HCT116 (cell line): ENCODE measurements around the gene TOPBP1. TPM values are rescaled to one million over a fixed set of nuclear protein-coding genes. Genes with fewer than 3 reads are reported as not detected.

Experiments used
- ATAC-seq: fragments of 200-7000 bp; cut with Tn5 transposase; 2 replicates; pipeline ENCODE4 v1.9.1; 2020; ENCODE audit warnings: mild to moderate bottlenecking, moderate library complexity
- BruUV-seq: library from RNA; stranded (reverse); fragments of 400-500 nt; replicated peaks from 2 replicates; lab custom pipeline; 2021; lab: Mats Ljungman, UMichigan
- CTCF ChIA-PET: fragments of 300-600 bp; sonication (Branson Sonifier 250); formaldehyde crosslinking; loops from one replicate; lab custom pipeline; 2021; ENCODE audit warnings: antibody characterized with exemption; lab: Charles Lee
- POLR2A ChIA-PET: fragments of 300-600, 350-600 bp; sonication (Branson Sonifier 250); formaldehyde crosslinking; loops from one replicate; lab custom pipeline; 2021; ENCODE audit warnings: antibody characterized with exemption; lab: Charles Lee
- RAD21 ChIA-PET, 2 experiments: fragments of 300-600 bp; sonication (Branson Sonifier 250); formaldehyde crosslinking; loops; one replicate each; lab custom pipeline; 2023; ENCODE audit warnings: low total read pairs in 2 of 2; ENCODE audit not compliant: uncharacterized antibody in 2 of 2, unreplicated experiment in 2 of 2, low non-redundant PET in 1 of 2; lab: Charles Lee
- DNase-seq: peaks from one replicate; pipeline ENCODE4 v3.0.0-alpha.2; 2010; ENCODE audit warnings: low read depth, low spot score
- H2AFZ ChIP-seq: fragments of 200-600 bp; shearing (Covaris generic), sonication (generic); 2 replicates; pipeline ENCODE4 v1.6.1; 2017; ENCODE audit warnings: low read depth, mixed run types, mixed read lengths, antibody characterized with exemption, low read length; ENCODE audit not compliant: poor library complexity, severe bottlenecking
- H3K27ac ChIP-seq: 2 replicates; pipeline ENCODE4 v1.5.1; 2012; ENCODE audit warnings: low read depth, low read length
- H3K27me3 ChIP-seq: fragments of 200-600 bp; sonication (generic); 2 replicates; pipeline ENCODE4 v1.6.1; 2016; ENCODE audit warnings: mixed run types, low read length, mixed read lengths; ENCODE audit not compliant: insufficient read depth
- H3K36me3 ChIP-seq, 2 experiments: fragments of 200-500 bp in 1 of 2; fragments of 200-600 bp in 1 of 2; sonication (Bioruptor generic) in 1 of 2; sonication (generic) in 1 of 2; 2 replicates each; pipeline versions ENCODE4 v1.5.1 to v1.6.1; 2014 to 2016; ENCODE audit warnings: low read length in 2 of 2, inconsistent platforms in 1 of 2, mixed read lengths in 1 of 2, mixed run types in 1 of 2; ENCODE audit not compliant: insufficient read depth in 2 of 2, control insufficient read depth in 1 of 2
- H3K4me1 ChIP-seq, 2 experiments: fragments of 200-600 bp in 1 of 2; sonication (generic) in 1 of 2; 2 replicates each; pipeline versions ENCODE4 v1.5.1 to v1.6.1; 2012 to 2017; ENCODE audit warnings: low read length in 2 of 2, inconsistent platforms in 1 of 2, mild to moderate bottlenecking in 1 of 2, mixed read lengths in 1 of 2, mixed run types in 1 of 2, moderate library complexity in 1 of 2; ENCODE audit not compliant: insufficient read depth in 2 of 2, control insufficient read depth in 1 of 2
- H3K4me2 ChIP-seq: fragments of 200-600 bp; sonication (generic); 2 replicates; pipeline ENCODE4 v1.6.1; 2017; ENCODE audit warnings: mixed run types, low read length, mixed read lengths
- H3K4me3 ChIP-seq, 2 experiments: fragments of 200-600 bp in 1 of 2; sonication (generic) in 1 of 2; replicated peaks in 1 of 2; 2 replicates each; pipeline ENCODE4 v1.5.1; 2011 to 2016; ENCODE audit warnings: low read length in 2 of 2, control low read depth in 1 of 2, low read depth in 1 of 2, mild to moderate bottlenecking in 1 of 2, mixed read lengths in 1 of 2, mixed run types in 1 of 2
- H3K79me2 ChIP-seq: fragments of 200-600 bp; sonication (generic); 2 replicates; pipeline ENCODE4 v1.6.1; 2017; ENCODE audit warnings: mild to moderate bottlenecking, mixed run types, low read length, moderate library complexity, mixed read lengths; ENCODE audit not compliant: insufficient read depth
- H3K9ac ChIP-seq: fragments of 200-600 bp; sonication (generic); 2 replicates; pipeline ENCODE4 v1.6.1; 2016; ENCODE audit warnings: low read length, mixed read lengths
- H3K9me2 ChIP-seq: fragments of 200-600 bp; sonication (generic), shearing (Covaris generic); 2 replicates; pipeline ENCODE4 v1.6.1; 2017; ENCODE audit warnings: mixed run types, mild to moderate bottlenecking, moderate library complexity; ENCODE audit not compliant: insufficient read depth
- H3K9me3 ChIP-seq, 2 experiments: fragments of 200-500 bp in 1 of 2; fragments of 200-600 bp in 1 of 2; sonication (Bioruptor generic) in 1 of 2; sonication (generic) in 1 of 2; 2 replicates each; pipeline ENCODE4 v1.6.1; 2014 to 2017; ENCODE audit warnings: low read length in 2 of 2, mixed read lengths in 2 of 2, inconsistent platforms in 1 of 2, low read depth in 1 of 2, mild to moderate bottlenecking in 1 of 2, mixed run types in 1 of 2, moderate library complexity in 1 of 2; ENCODE audit not compliant: control insufficient read depth in 1 of 2, insufficient read depth in 1 of 2
- H4K20me1 ChIP-seq: fragments of 200-600 bp; sonication (generic), shearing (Covaris generic); 2 replicates; pipeline ENCODE4 v1.6.1; 2017; ENCODE audit warnings: mixed run types, mild to moderate bottlenecking, moderate library complexity; ENCODE audit not compliant: insufficient read depth
- ATF3 ChIP-seq: IDR thresholded peaks from 2 replicates; pipeline ENCODE4 v1.6.1; 2012
- CBX3 ChIP-seq: IDR thresholded peaks from 2 replicates; pipeline ENCODE4 v1.6.1; 2012; ENCODE audit warnings: low read depth
- CEBPB ChIP-seq: IDR thresholded peaks from 2 replicates; pipeline ENCODE4 v1.6.1; 2012; ENCODE audit warnings: low read depth
- CTCF ChIP-seq, 3 experiments: fragments of 200-600 bp in 1 of 3; sonication (generic) in 1 of 3; IDR thresholded peaks in 2 of 3; conservative IDR thresholded peaks in 1 of 3; 2 replicates each; pipeline ENCODE4 v1.5.1; 2012 to 2017; ENCODE audit warnings: low read depth in 2 of 3, low read length in 2 of 3, antibody characterized with exemption in 1 of 3, borderline replicate concordance in 1 of 3, control low read depth in 1 of 3, mild to moderate bottlenecking in 1 of 3, mixed read lengths in 1 of 3, mixed run types in 1 of 3, moderate library complexity in 1 of 3; ENCODE audit not compliant: insufficient read depth in 1 of 3
- EGR1 ChIP-seq: IDR thresholded peaks from 2 replicates; pipeline ENCODE4 v1.6.1; 2012; ENCODE audit warnings: low read depth
- ELF1 ChIP-seq: IDR thresholded peaks from 2 replicates; pipeline ENCODE4 v1.6.1; 2012; ENCODE audit warnings: low read depth, borderline replicate concordance
- EZH2 ChIP-seq: fragments of 200-600 bp; sonication (generic); IDR thresholded peaks from 2 replicates; pipeline ENCODE4 v1.6.1; 2017; ENCODE audit warnings: antibody characterized with exemption, mixed run types
- EZH2phosphoT487 ChIP-seq: fragments of 200-600 bp; IDR thresholded peaks from 2 replicates; pipeline ENCODE4 v1.6.1; 2018; ENCODE audit warnings: antibody characterized with exemption, borderline replicate concordance
- JUND ChIP-seq: IDR thresholded peaks from 2 replicates; pipeline ENCODE4 v1.6.1; 2012
- MAX ChIP-seq: IDR thresholded peaks from 2 replicates; pipeline ENCODE4 v1.6.1; 2012
- POLR2A ChIP-seq: IDR thresholded peaks from 2 replicates; pipeline ENCODE4 v1.7.0; 2011; ENCODE audit warnings: borderline replicate concordance; ENCODE audit not compliant: insufficient read depth, insufficient read length; ENCODE audit errors: extremely low read depth
- RAD21 ChIP-seq: IDR thresholded peaks from 2 replicates; pipeline ENCODE4 v1.6.1; 2012; ENCODE audit warnings: low read depth, mild to moderate bottlenecking
- SIN3A ChIP-seq: IDR thresholded peaks from 2 replicates; pipeline ENCODE4 v1.6.1; 2012; ENCODE audit warnings: low read depth
- SP1 ChIP-seq: IDR thresholded peaks from 2 replicates; pipeline ENCODE4 v1.6.1; 2012; ENCODE audit warnings: low read depth
- SRF ChIP-seq: IDR thresholded peaks from 2 replicates; pipeline ENCODE4 v1.6.1; 2012; ENCODE audit warnings: low read depth
- YY1 ChIP-seq: IDR thresholded peaks from 2 replicates; pipeline ENCODE4 v1.6.1; 2011; ENCODE audit warnings: low read length, low read depth, moderate library complexity, mild to moderate bottlenecking; ENCODE audit not compliant: insufficient replicate concordance; ENCODE audit errors: extremely low read depth
- ZFX ChIP-seq: fragments of 450-650 bp; IDR thresholded peaks from 2 replicates; pipeline ENCODE4 v1.6.1; 2017
- ZNF274 ChIP-seq: fragments of 200-500 bp; sonication (Bioruptor generic); IDR thresholded peaks from 2 replicates; pipeline ENCODE4 v1.6.1; 2014; ENCODE audit warnings: mild to moderate bottlenecking, low read depth, low read length, inconsistent platforms
- intact Hi-C: fragments of 100-400 bp; cut with micrococcal nuclease; formaldehyde crosslinking; loops from 2 replicates; pipeline ENCODE4 v1.10.0; 2022
- total RNA-seq: library from RNA; stranded (reverse); gene quantifications from one replicate; pipeline ENCODE4 v1.2.1, GENCODE V29; 2021; ENCODE audit not compliant: unreplicated experiment

Gene TOPBP1
- total RNA-seq, 1 experiment from 2014 or later = 42.2 TPM

GRCh38 chr3:133606342-133606741 is 55.4 kb downstream of the TOPBP1 start:
- Histone ChIP-seq H3K36me3 (peaks cover 26 to 41% of the 10 kb centered on the region in 2 experiments), H3K9me2 (no peaks in the 10 kb centered on the region), H3K9me3 (no peaks in the 10 kb centered on the region), H3K4me3 (no peak overlapping the region), H3K4me2 (no peak overlapping the region), H3K4me1 (no peaks in the 10 kb centered on the region)
- CTCF ChIA-PET = no interaction called here
- no peak for TF ChIP-seq MAX
- no peak for TF ChIP-seq YY1
- no peak for TF ChIP-seq EZH2
- TF ChIP-seq EGR1 = no peak
- TF ChIP-seq ELF1 = no peak
- no peak for TF ChIP-seq SIN3A
- TF ChIP-seq, all 23 proteins: peak for 0
- no peak for ATAC-seq
- peaks cover 8% of the 10 kb centered on the region for H3K79me2 ChIP-seq
- H2AFZ ChIP-seq = no peak overlapping the region
- ChIA-PET RAD21 (no interaction called here), POLR2A (interaction anchor here (1.6 kb wide), 1 partner anchor 9 kb away, joined by 3 read pairs; no protein-coding TSS in a partner anchor)
- intact Hi-C loops = no loop called here
- H4K20me1 ChIP-seq = no peaks in the 10 kb centered on the region
- no peak for DNase-seq
- BruUV-seq = no TSS peak
- H3K27me3 ChIP-seq = no peaks in the 10 kb centered on the region
- no peak overlapping the region for H3K27ac ChIP-seq
- no peak overlapping the region for H3K9ac ChIP-seq

GRCh38 chr3:133600572-133601081 is 61.1 kb downstream of the TOPBP1 start:
- TF ChIP-seq ZNF274 (no peak), YY1 (no peak), CBX3 (no peak), SIN3A (no peak), EZH2phosphoT487 (no peak), CEBPB (no peak), EZH2 (no peak), RAD21 (no peak), SRF (no peak), SP1 (no peak), MAX (no peak), ATF3 (no peak), JUND (no peak), CTCF (IDR thresholded peaks at IDR 0.05 in 2 of 3, conservative IDR thresholded peaks at IDR 0.05 in 1 of 3; ENCODE audit: borderline replicate concordance in 1 of 3, insufficient read depth in 1 of 3, low read depth in 2 of 3, low read length in 2 of 3) (no peak), EGR1 (no peak), POLR2A (no peak), ZFX (no peak), ELF1 (no peak)
- POLR2A ChIA-PET = no interaction called here
- no peak for DNase-seq
- H3K27me3 ChIP-seq = no peaks in the 10 kb centered on the region
- intact Hi-C loops = no loop called here
- no peak overlapping the region for H3K4me3 ChIP-seq
- no peak for ATAC-seq
- H3K9me2 ChIP-seq = no peaks in the 10 kb centered on the region
- H3K79me2 ChIP-seq = peaks cover 8% of the 10 kb centered on the region
- peaks cover 0 to 5% of the 10 kb centered on the region in 2 experiments; a peak in 2 of 4 replicates for H3K36me3 ChIP-seq
- H3K4me2 ChIP-seq = no peak overlapping the region
- peaks cover 0 to 2% of the 10 kb centered on the region in 2 experiments; a peak in 2 of 4 replicates for H3K4me1 ChIP-seq
- no peak overlapping the region for H3K9ac ChIP-seq
- H3K9me3 ChIP-seq = no peaks in the 10 kb centered on the region
- CTCF ChIA-PET = no interaction called here
- no TSS peak for BruUV-seq
- no peaks in the 10 kb centered on the region for H4K20me1 ChIP-seq
- H2AFZ ChIP-seq = no peak overlapping the region
- RAD21 ChIA-PET = no interaction called here
- no peak overlapping the region for H3K27ac ChIP-seq
